SKM-1 treated with dmso at 0.1 percent for 144 hours (cell line): ENCODE results near the gene APEH.

Source experiments
- DNase-seq: peaks from one replicate; lab custom pipeline; 2025; ENCODE audit not compliant: unreplicated experiment; lab: John Stamatoyannopoulos, UW

Gene APEH

DNA sequence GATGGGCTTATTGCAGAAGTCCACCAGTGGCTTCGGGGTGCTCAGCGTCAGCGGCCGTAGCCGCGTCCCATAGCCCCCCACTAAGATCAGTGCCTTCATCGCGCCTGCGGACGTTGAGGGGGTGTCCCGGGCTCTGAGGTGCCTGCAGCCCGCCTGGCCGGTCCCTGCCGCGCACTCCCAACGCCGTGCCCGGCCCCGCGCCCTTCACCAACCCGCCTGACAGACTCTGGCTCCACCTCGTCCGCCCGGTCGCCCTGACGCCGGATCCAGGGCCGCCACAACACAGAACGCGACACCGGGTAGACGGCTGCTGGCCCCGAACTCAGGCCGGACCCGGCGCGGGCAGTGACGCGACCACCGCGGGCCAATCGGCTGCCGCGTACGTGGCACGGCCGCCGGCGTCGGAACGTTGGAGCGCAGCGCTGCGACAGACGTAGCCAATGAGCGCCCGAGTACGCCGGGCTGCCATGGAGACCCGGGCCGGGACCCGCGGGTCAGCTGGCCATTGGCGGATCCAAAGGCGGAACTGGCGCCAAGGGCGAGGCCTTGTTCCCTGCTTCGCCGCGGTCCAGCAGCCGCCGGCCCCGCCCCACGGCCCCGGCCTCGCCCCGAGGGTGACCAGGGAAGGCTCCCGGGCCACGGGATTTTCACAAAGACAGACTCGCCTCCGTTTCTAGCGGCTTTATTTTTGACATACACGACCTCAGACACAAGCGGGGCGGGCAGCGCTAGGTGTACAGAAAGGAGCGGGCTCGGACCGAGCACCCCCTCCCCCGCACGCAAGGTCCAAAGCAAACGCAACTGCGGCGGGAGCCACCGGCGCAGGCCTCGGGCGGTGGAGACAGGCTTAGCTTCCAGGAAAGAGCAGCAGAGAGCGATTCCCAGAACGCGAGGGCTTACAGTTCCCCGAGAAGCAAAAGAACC is 49.7 kb downstream of the APEH start, which contains the start of gene GMPPB:
Gene GMPPB, minus strand, starts transcription at position 324 of the 924 bp plus-strand sequence. Its CDS starts 225 bp downstream, at position 99.
- DNase-seq: peak; percentile 93

- no peak for DNase-seq
Observed at GRCh38 chr3:49724586-49724985, 50.4 kb downstream of the APEH start.

DNA sequence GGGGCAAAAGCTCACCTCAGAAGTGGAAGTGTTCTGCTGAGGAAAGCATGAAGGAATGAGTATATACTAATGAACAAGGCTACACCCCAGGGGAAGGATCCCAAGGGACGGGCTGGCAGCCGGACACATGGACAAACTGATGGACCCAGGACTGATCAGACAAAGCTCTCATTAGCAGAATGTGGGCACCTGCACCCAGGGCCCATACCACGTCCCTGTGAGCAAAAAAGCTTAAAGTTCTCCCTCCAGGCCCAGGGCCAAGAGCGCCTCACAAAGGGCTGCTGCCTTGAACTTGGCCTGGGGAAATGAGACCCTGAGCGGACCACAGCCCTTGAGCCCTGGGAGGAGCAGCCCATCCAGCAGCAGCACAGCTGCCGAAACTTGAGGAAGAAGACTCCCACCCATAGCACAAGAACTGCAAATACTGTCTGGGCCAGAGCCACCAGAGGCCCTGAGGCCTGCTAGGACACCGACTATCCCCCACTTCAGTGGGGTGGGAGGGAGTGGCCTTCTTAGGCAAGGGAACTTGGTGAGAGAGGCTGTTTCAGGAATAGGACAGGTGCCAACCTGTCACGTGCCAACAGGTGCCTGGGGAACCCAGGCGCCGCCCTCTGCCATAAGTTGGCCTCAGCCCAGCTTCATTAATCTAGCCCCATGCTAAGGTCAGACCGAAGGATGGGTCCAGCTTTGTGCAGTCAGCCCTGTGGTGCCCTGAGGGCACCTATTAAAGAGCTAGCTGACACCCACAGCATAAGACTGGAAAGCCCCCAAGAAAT is 51.9 kb downstream of the APEH start:
- DNase-seq: no peak

- DNase-seq: no peak
Observed at GRCh38 chr3:49727154-49727923, 53.2 kb downstream of the APEH start.

GRCh38 chr3:49727924-49728361 is 53.8 kb downstream of the APEH start:
- no peak for DNase-seq

DNA sequence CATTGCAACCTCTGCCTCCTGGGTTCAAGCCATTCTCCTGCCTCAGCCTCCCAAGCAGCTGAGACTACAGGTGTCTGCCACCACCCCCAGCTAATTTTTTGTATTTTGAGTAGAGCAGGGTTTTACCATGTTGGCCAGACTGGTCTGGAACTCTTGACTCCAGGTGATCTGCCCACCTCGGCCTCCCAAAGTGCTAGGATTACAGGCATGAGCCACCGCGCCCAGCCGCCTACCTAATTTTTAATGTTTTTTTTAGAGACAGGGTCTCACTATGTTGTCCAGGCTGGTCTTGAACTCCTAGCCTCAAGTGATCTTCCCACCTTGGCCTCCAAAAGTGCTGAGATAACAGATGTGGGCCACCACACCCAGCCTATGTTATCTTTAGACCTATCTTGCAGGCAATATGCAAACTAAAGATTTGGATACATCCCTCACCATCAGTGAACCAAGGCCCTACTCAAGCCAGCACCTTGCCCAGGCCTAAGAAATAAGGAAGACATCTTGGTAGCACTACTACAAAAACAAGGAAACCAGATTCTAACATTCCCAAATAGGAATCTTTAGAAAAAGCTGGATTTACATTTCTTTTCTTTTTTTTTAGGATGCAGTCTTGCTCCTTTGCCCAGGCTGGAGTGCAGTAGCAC is 55.9 kb downstream of the APEH start:
- no peak for DNase-seq

DNA sequence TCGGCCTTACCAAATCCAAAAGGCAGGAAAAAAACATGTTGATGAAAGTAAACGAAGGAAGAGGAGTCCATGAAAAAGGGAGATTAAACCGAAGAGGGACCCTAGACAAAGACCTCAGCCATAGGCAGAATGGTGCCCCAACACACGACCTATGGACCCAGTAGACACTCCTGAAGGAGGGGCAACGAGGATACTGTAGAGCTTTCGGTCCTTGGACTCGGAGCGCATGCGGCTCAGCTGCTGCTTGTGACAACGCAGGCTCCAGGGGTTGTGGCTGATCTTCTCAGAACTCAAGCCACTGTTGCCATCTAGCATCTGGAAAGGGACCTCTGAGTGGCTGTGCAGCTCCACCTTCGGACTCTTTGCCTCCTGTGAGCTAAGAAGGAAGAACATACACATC is 58.4 kb downstream of the APEH start:
- DNase-seq: no peak

DNA sequence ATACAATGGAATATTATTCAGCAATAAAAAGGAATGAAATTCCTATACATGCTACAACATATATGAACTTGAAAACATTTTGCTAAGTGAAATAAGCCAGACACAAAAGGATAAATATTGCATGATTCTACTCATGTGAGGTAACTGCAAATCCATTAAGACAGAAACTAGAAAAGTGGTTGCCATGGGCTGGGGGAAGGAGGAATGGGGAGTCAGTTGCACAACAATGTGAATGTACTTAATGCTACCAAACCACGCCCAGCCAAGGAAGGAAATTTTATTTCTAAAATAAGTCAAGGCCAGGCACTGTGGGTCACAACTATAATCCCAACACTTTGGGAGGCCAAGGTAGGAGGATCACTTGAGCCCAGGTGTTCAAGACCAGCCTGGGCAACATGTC is 59.4 kb downstream of the APEH start:
- no peak for DNase-seq
